AG09319 (cell line): ENCODE results near the gene ABL2.
"Not testable (repeated sequence)": the region's sequence is repeated elsewhere in the genome, so short reads cannot be mapped to it uniquely, and the experiment has no call there.

ENCODE experiments used
- DNase-seq: peaks from one replicate; pipeline ENCODE4 v3.0.0-alpha.2; 2010; ENCODE audit warnings: low read depth; ENCODE audit errors: extremely low read depth
- CTCF ChIP-seq: IDR thresholded peaks from 2 replicates; pipeline ENCODE4 v1.5.1; 2011; ENCODE audit warnings: low read depth, mild to moderate bottlenecking, inconsistent platforms, low read length, moderate library complexity

The ABL2 gene

DNA sequence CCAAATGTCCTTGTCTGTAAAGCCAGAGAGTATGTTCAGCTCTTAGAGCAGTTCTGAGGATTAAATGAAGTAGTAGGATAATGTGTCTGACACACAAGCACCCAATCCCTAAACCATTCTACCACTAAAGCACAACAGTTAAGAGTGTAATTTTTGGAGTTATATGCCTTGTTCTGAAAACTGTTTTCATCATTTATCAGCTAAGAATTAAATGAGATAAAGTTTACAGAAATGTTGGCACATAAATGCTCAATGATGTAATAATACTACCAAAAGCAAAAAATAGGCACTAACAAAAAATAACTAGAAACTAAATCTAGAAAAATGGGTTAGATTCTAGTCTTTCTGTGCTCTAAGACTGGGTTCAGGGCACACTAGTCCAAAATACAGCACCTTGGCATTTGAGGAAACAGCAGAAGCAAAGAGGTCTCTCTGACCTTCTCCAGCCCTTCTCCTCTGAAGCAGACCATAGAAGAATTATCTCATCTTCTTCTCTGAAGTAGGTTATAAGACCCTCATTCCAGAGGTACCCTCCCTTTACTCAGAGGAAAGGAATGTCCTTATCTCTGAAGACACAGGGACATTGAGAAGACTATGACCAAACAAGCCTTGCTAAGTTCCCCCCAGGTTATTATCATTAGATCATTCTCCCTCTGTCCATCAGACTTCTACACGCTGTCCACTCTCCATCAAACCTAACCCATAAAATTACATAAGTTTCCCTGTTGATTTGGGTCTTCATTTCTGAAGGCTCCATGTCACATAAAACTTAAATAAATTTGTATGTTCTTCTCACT is 20.6 kb downstream of the ABL2 start:
- no peak for DNase-seq
- no peak for TF ChIP-seq CTCF

- no peak for DNase-seq
- TF ChIP-seq CTCF, result no peak
Measured at GRCh38 chr1:179206812-179207211, 22.7 kb downstream of the ABL2 start.

GRCh38 chr1:179205284-179205683 is 24.2 kb downstream of the ABL2 start:
- TF ChIP-seq CTCF, result no peak
- DNase-seq, result no peak

DNA sequence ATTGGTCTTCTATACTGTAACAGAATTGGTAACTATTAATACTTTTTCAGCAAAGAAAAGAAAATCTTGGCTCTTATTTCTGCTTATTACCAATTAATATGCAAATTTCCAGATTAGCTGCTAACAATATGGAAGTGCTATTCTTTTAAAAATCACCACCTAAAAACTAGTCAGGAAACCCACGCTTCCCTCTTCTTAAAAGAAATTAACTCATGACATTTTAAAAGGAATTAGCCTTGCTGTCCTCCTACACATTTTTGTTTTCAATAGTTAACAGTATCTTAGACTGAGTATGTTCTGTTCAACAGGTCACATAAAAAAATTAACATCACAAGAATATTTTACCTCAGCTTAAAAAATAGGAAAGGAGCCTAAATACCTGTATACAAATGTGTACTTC is 27.3 kb downstream of the ABL2 start:
- DNase-seq, result no peak
- no peak for TF ChIP-seq CTCF

DNA sequence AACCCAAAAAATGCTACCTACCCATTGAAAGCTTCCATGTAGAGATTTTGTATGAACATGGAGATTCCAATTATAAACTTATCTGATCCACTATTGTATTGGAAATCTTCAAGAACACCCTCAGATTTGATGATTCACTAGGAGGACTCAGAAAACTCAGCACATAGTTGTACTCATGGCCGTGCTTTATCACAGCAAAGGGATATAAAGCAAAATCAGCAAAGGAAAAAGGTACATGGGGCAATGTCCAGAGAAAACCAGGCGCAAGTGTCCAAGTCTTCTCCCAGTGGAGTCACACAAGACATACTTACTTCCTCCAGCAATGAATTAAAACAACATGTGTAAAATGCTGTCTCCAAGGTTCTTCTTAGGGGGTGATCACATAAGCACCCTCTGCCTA is 28.9 kb downstream of the ABL2 start:
- TF ChIP-seq CTCF, result no peak
- DNase-seq, result no peak

DNA sequence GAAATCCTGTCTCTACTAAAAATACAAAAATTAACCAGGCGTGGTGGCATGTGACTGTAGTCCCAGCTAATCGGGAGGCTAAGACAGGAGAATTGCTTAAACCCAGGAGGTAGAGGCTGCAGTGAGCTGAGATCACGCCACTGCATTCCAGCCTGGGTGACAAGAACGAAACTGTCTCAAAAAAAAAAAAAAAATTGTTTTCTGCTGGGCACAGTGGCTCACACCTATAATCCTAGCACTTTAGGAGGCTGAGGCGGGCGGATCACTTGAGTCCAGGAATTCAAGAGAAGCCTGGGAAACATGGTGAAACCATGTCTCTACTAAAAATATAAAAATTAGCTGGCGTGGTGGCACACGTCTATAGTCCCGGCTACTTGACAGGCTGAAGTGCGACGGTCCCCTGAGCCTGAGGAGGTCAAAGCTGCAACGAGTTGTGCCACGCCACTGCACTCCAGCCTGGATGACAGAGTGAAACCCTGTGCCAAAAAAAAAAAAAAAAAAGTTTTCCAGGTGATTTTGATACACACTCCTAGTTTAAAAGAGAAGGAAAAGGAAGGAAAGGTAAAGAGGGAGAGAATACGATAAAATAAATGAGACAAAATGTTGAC is 31.7 kb downstream of the ABL2 start:
- no peak for DNase-seq
- TF ChIP-seq CTCF, result no peak

- DNase-seq, result not testable (repeated sequence)
Measured at GRCh38 chr1:179195857-179196256, 33.6 kb downstream of the ABL2 start.

- no peak for DNase-seq
- no peak for TF ChIP-seq CTCF
Measured at GRCh38 chr1:179195376-179195775, 34.1 kb downstream of the ABL2 start.
